K562 (cell line): ENCODE results near the gene NOCT. TPM values are rescaled to one million over a fixed set of nuclear protein-coding genes. Genes with fewer than 3 reads are reported as not detected.

Experiments
- ATF4 ChIP-seq: fragments of 450-650 bp; formaldehyde crosslinking; IDR thresholded peaks from 2 replicates; pipeline ENCODE4 v1.4.0; 2022; ENCODE audit warnings: mild to moderate bottlenecking, moderate library complexity
- CCNT2 ChIP-seq: IDR thresholded peaks from 2 replicates; pipeline ENCODE4 v1.6.1; 2011; ENCODE audit warnings: borderline replicate concordance, low read depth, mild to moderate bottlenecking, moderate library complexity, mixed read lengths, low read length; ENCODE audit not compliant: insufficient read length; ENCODE audit errors: extremely low read depth
- CTCF ChIP-seq, 3 experiments: IDR thresholded peaks in 2 of 3; conservative IDR thresholded peaks in 1 of 3; 2 replicates each; pipeline ENCODE4 v1.5.1; 2011 to 2012; ENCODE audit warnings: low read length in 3 of 3, mild to moderate bottlenecking in 3 of 3, control low read depth in 2 of 3, improper control_type of control experiment in 1 of 3, inconsistent platforms in 1 of 3, low read depth in 1 of 3, mixed read lengths in 1 of 3, moderate library complexity in 1 of 3; ENCODE audit not compliant: insufficient read depth in 2 of 3
- NCOR1 ChIP-seq: fragments of 450-650 bp; IDR thresholded peaks from 2 replicates; pipeline ENCODE4 v1.6.1; 2016; ENCODE audit warnings: mild to moderate bottlenecking, moderate library complexity
- POLR2H ChIP-seq: IDR thresholded peaks from 2 replicates; pipeline ENCODE4 v1.6.1; 2016; ENCODE audit warnings: missing genetic modification characterization, low read depth, mild to moderate bottlenecking, control low read depth, missing compliant biosample characterization, moderate library complexity
- SMARCB1 ChIP-seq: IDR thresholded peaks from 2 replicates; pipeline ENCODE4 v1.6.1; 2011; ENCODE audit warnings: improper control_type of control experiment, low read depth; ENCODE audit not compliant: insufficient read length
- SPI1 ChIP-seq: IDR thresholded peaks from 2 replicates; pipeline ENCODE4 v1.6.1; 2011; ENCODE audit warnings: low read depth, low read length, control low read depth, borderline replicate concordance
- TAF1 ChIP-seq: IDR thresholded peaks from 2 replicates; pipeline ENCODE4 v1.6.1; 2011; ENCODE audit warnings: mild to moderate bottlenecking, low read length, moderate library complexity; ENCODE audit not compliant: insufficient read depth, control insufficient read depth, severe bottlenecking; ENCODE audit errors: extremely low read depth
- ZBTB40 ChIP-seq, 2 experiments: fragments of 450-650 bp in 1 of 2; sonication (generic) in 1 of 2; formaldehyde crosslinking in 1 of 2; IDR thresholded peaks; 2 replicates each; pipeline versions ENCODE4 v1.7.1 to v1.9.0; 2016 to 2022; ENCODE audit warnings: inconsistent platforms in 1 of 2, mild to moderate bottlenecking in 1 of 2, missing genetic modification reagents in 1 of 2
- ZBTB7A ChIP-seq: IDR thresholded peaks from 2 replicates; pipeline ENCODE4 v1.6.1; 2011; ENCODE audit warnings: low read depth, mild to moderate bottlenecking, low read length, moderate library complexity, borderline replicate concordance; ENCODE audit not compliant: control insufficient read depth
- ZNF589 ChIP-seq: fragments of 200-800 bp; sonication (Bioruptor generic); IDR thresholded peaks from 2 replicates; pipeline ENCODE4 v1.6.1; 2016; ENCODE audit warnings: low read depth, missing genetic modification characterization, missing compliant biosample characterization
- polyA plus RNA-seq, 8 experiments: library from polyadenylated mRNA; depleted of rRNA in 4 of 8; stranded (reverse) in 5 of 8; unstranded in 3 of 8; fragments of >200 nt; fragmentation: Nextera tagmentation in 2 of 8; fragmentation: Illumina TruSeq in 1 of 8; extraction: Ambion mirVana in 2 of 8; extraction: Trizol in 1 of 8; gene quantifications; 2 replicates each; pipeline versions ENCODE4 v1.2.1 to v1.2.3, GENCODE V29; 2011 to 2014; ENCODE audit warnings: inconsistent platforms in 1 of 8, missing spikeins in 1 of 8
- total RNA-seq, 7 experiments: library from RNA; depleted of rRNA in 6 of 7; stranded (reverse); fragments of >200 nt in 6 of 7; fragmentation: Illumina TruSeq in 2 of 7; extraction: Trizol in 2 of 7; gene quantifications; 2 replicates each; pipeline versions ENCODE4 v1.2.1 to v1.2.3, GENCODE V29; 2011 to 2021; ENCODE audit warnings: low replicate concordance in 1 of 7

NOCT gene
- total and polyA plus RNA-seq, 9 of the 15 experiments (the other 6 are each of a cell fraction or from before 2014, with no cell fraction given) = 1.3 to 20.2 (median 11.1) TPM

- TF ChIP-seq ZBTB40 (IDR thresholded peaks at IDR 0.05) = 0 out of 2 replicates have a peak, but pooled peaks have one; percentile 2
- TF ChIP-seq ZBTB40 (CRISPR knock-in tag; IDR thresholded peaks at IDR 0.05) = no peak
- peak; percentile 55 for TF ChIP-seq SPI1
- peak; percentile 71 for TF ChIP-seq CCNT2
- TF ChIP-seq NCOR1 = peak; percentile 12; the same call in 1 of the 2 replicates
- 0 out of 2 replicates have a peak, but pooled peaks have one; percentile 3 for TF ChIP-seq POLR2H (tag)
- no peak for TF ChIP-seq SMARCB1
- 0 out of 2 replicates have a peak, but pooled peaks have one; percentile 11 for TF ChIP-seq ATF4 (CRISPR knock-in tag)
- TF ChIP-seq CTCF (IDR thresholded peaks at IDR 0.05 in 2 of 3, conservative IDR thresholded peaks at IDR 0.05 in 1 of 3; ENCODE audit: insufficient read depth in 2 of 3, low read depth in 1 of 3, low read length in 3 of 3) = peak in 2 of 3 experiments; percentile 26 to 38; a peak in 4 of 6 replicates
- TF ChIP-seq ZBTB7A = peak; percentile 56; the same call in 1 of the 2 replicates
- 0 out of 2 replicates have a peak, but pooled peaks have one; percentile 51 for TF ChIP-seq ZNF589 (CRISPR knock-in tag)
- TF ChIP-seq TAF1 = peak; percentile 28
These were observed 68.0 kb downstream of the NOCT start (continued) for GRCh38 chr4:139083607-139083955.
